ENCODE data around the gene FOXJ2.

- TF ChIP-seq CTCF (IDR thresholded peaks at IDR 0.05; ENCODE audit: low read length) (no peak), EZH2 (optimal IDR thresholded peaks at IDR 0.05; ENCODE audit: low read depth, low read length) (no peak), EZH2phosphoT487 (IDR thresholded peaks at IDR 0.05; ENCODE audit: low read length) (no peak)
Observed at GRCh38 chr12:8037046-8037663, 4.6 kb downstream of the FOXJ2 start.
